K562 (cell line): ENCODE measurements around the gene RNH1. TPM values are rescaled to one million over a fixed set of nuclear protein-coding genes. Genes with fewer than 3 reads are reported as not detected.

Experiments
- BHLHE40 ChIP-seq: IDR thresholded peaks from 2 replicates; pipeline ENCODE4 v1.6.1; 2011; ENCODE audit warnings: low read length, improper control_type of control experiment
- CREB1 ChIP-seq, 2 experiments: sonication (generic) in 1 of 2; formaldehyde crosslinking in 1 of 2; IDR thresholded peaks; 2 replicates each; pipeline versions ENCODE4 v1.6.1 to v1.8.0; 2012 to 2022; ENCODE audit warnings: inconsistent platforms in 1 of 2, mild to moderate bottlenecking in 1 of 2, missing genetic modification reagents in 1 of 2, moderate library complexity in 1 of 2
- DPF2 ChIP-seq: fragments of 450-650 bp; IDR thresholded peaks from 2 replicates; pipeline ENCODE4 v1.6.1; 2016
- ETS1 ChIP-seq: conservative IDR thresholded peaks from 2 replicates; pipeline ENCODE4 v1.6.1; 2011; ENCODE audit warnings: low read depth, mild to moderate bottlenecking, low read length; ENCODE audit not compliant: control insufficient read depth
- FOXK1 ChIP-seq: sonication (generic); formaldehyde crosslinking; IDR thresholded peaks from 2 replicates; pipeline ENCODE4 v1.8.0; 2022; ENCODE audit warnings: missing genetic modification reagents, mild to moderate bottlenecking, borderline replicate concordance
- KLF6 ChIP-seq: fragments of 250-450 bp; sonication (Bioruptor Pico); IDR thresholded peaks from 2 replicates; pipeline ENCODE4 v1.4.0; 2020; ENCODE audit warnings: mild to moderate bottlenecking, moderate library complexity, borderline replicate concordance
- MNT ChIP-seq, 2 experiments: fragments of 450-650 bp; conservative IDR thresholded peaks; 2 replicates each; pipeline ENCODE4 v1.6.1; 2017; ENCODE audit warnings: mild to moderate bottlenecking in 2 of 2, moderate library complexity in 2 of 2
- NUFIP1 ChIP-seq: fragments of 450-650 bp; IDR thresholded peaks from 2 replicates; pipeline ENCODE4 v1.6.1; 2018; ENCODE audit not compliant: partially characterized antibody
- PHF20 ChIP-seq: fragments of 450-650 bp; IDR thresholded peaks from 2 replicates; pipeline ENCODE4 v1.6.1; 2018; ENCODE audit not compliant: partially characterized antibody
- SP1 ChIP-seq: sonication (generic); formaldehyde crosslinking; IDR thresholded peaks from 2 replicates; pipeline ENCODE4 v1.8.1; 2022; ENCODE audit warnings: mild to moderate bottlenecking, missing genetic modification reagents
- STAG1 ChIP-seq: sonication (generic); formaldehyde crosslinking; IDR thresholded peaks from 2 replicates; pipeline ENCODE4 v1.5.0; 2020; ENCODE audit warnings: missing genetic modification reagents, borderline replicate concordance
- STAT5A ChIP-seq: IDR thresholded peaks from 2 replicates; pipeline ENCODE4 v1.6.1; 2012; ENCODE audit warnings: low read length, inconsistent platforms, borderline replicate concordance
- TOE1 ChIP-seq, 2 experiments: fragments of 450-650 bp in 1 of 2; sonication (generic) in 1 of 2; formaldehyde crosslinking in 1 of 2; IDR thresholded peaks; 2 replicates each; pipeline versions ENCODE4 v1.7.1 to v1.8.0; 2016 to 2022; ENCODE audit warnings: borderline replicate concordance in 2 of 2, mild to moderate bottlenecking in 2 of 2, antibody characterized with exemption in 1 of 2, inconsistent platforms in 1 of 2, low read depth in 1 of 2, missing genetic modification reagents in 1 of 2, moderate library complexity in 1 of 2
- U2AF1 ChIP-seq: fragments of 200-400 bp; formaldehyde crosslinking; optimal IDR thresholded peaks from 2 replicates; pipeline ENCODE3; 2017; ENCODE audit warnings: mild to moderate bottlenecking, low read depth, low read length, moderate library complexity
- ZBTB1 ChIP-seq: sonication (generic); formaldehyde crosslinking; IDR thresholded peaks from 2 replicates; pipeline ENCODE4 v1.8.1; 2023; ENCODE audit warnings: missing genetic modification reagents, low read depth, mild to moderate bottlenecking, borderline replicate concordance
- ZBTB33 ChIP-seq: sonication (generic); formaldehyde crosslinking; IDR thresholded peaks from 2 replicates; pipeline ENCODE4 v1.8.1; 2023; ENCODE audit warnings: mild to moderate bottlenecking, missing genetic modification reagents
- ZNF24 ChIP-seq: fragments of 450-650 bp; IDR thresholded peaks from 2 replicates; pipeline ENCODE4 v1.6.1; 2016
- ZNF316 ChIP-seq: fragments of 450-650 bp; IDR thresholded peaks from 2 replicates; pipeline ENCODE4 v1.6.1; 2016
- ZNF347 ChIP-seq: fragments of 450-650 bp; formaldehyde crosslinking; IDR thresholded peaks from 2 replicates; pipeline ENCODE4 v1.4.0; 2020; ENCODE audit warnings: low read depth, mild to moderate bottlenecking, moderate library complexity
- polyA plus RNA-seq, 8 experiments: library from polyadenylated mRNA; depleted of rRNA in 4 of 8; stranded (reverse) in 5 of 8; unstranded in 3 of 8; fragments of >200 nt; fragmentation: Nextera tagmentation in 2 of 8; fragmentation: Illumina TruSeq in 1 of 8; extraction: Ambion mirVana in 2 of 8; extraction: Trizol in 1 of 8; gene quantifications; 2 replicates each; pipeline versions ENCODE4 v1.2.1 to v1.2.3, GENCODE V29; 2011 to 2014; ENCODE audit warnings: inconsistent platforms in 1 of 8, missing spikeins in 1 of 8
- total RNA-seq, 7 experiments: library from RNA; depleted of rRNA in 6 of 7; stranded (reverse); fragments of >200 nt in 6 of 7; fragmentation: Illumina TruSeq in 2 of 7; extraction: Trizol in 2 of 7; gene quantifications; 2 replicates each; pipeline versions ENCODE4 v1.2.1 to v1.2.3, GENCODE V29; 2011 to 2021; ENCODE audit warnings: low replicate concordance in 1 of 7
- TF ChIP-seq, protein P1 (sequence below): fragments of 250-450 bp; sonication (Bioruptor Pico); IDR thresholded peaks from 2 replicates; pipeline ENCODE4 v1.5.0; 2021; ENCODE audit warnings: mild to moderate bottlenecking, borderline replicate concordance

Gene RNH1
- total and polyA plus RNA-seq, 9 of the 15 experiments (the other 6 are each of a cell fraction or from before 2014, with no cell fraction given) = 2.5 to 160 (median 44.3) TPM

GRCh38 chr11:447923-448731 lies 58.9 kb downstream of the RNH1 start (continued):
- TF ChIP-seq NUFIP1 (no peak), ZNF347 (CRISPR knock-in tag) (no peak), STAG1 (CRISPR knock-in tag) (peak; percentile 59; the same call in 1 of the 2 replicates), DPF2 (0 out of 2 replicates have a peak, but pooled peaks have one; percentile 31), ETS1 (peak; percentile 42; the same call in 1 of the 2 replicates), BHLHE40 (peak; percentile 56), MNT (conservative IDR thresholded peaks at IDR 0.05) (peak; percentile 93 to 95), U2AF1 (no peak), CREB1 (IDR thresholded peaks at IDR 0.05) (peak; percentile 67), CREB1 (CRISPR knock-in tag; IDR thresholded peaks at IDR 0.05) (peak; percentile 83), KLF6 (CRISPR knock-in tag) (no peak), ZNF316 (peak; percentile 58), ZNF24 (no peak), FOXK1 (CRISPR knock-in tag) (0 out of 2 replicates have a peak, but pooled peaks have one; percentile 31), ZBTB1 (peak; percentile 73; the same call in 1 of the 2 replicates), STAT5A (no peak), ZBTB33 (CRISPR knock-in tag) (peak; percentile 90), SP1 (CRISPR knock-in tag) (peak; percentile 93), PHF20 (peak; percentile 67), TOE1 (IDR thresholded peaks at IDR 0.05; ENCODE audit: borderline replicate concordance) (peak; percentile 38; the same call in 1 of the 2 replicates), TOE1 (CRISPR knock-in tag; IDR thresholded peaks at IDR 0.05; ENCODE audit: borderline replicate concordance, low read depth) (no peak)
- TF ChIP-seq, protein P1, sequence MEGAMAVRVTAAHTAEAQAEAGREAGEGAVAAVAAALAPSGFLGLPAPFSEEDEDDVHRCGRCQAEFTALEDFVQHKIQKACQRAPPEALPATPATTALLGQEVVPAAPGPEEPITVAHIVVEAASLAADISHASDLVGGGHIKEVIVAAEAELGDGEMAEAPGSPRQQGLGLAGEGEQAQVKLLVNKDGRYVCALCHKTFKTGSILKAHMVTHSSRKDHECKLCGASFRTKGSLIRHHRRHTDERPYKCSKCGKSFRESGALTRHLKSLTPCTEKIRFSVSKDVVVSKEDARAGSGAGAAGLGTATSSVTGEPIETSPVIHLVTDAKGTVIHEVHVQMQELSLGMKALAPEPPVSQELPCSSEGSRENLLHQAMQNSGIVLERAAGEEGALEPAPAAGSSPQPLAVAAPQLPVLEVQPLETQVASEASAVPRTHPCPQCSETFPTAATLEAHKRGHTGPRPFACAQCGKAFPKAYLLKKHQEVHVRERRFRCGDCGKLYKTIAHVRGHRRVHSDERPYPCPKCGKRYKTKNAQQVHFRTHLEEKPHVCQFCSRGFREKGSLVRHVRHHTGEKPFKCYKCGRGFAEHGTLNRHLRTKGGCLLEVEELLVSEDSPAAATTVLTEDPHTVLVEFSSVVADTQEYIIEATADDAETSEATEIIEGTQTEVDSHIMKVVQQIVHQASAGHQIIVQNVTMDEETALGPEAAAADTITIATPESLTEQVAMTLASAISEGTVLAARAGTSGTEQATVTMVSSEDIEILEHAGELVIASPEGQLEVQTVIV (CRISPR knock-in tag) = no peak
